H1 (cell line): ENCODE results near the gene CTTNBP2NL.

Experiments
- CTCF ChIP-seq, 3 experiments: IDR thresholded peaks; 1 replicate in 2 of 3; 2 replicates in 1 of 3; pipeline versions ENCODE4 v1.5.1 to v1.6.1; 2011; ENCODE audit warnings: low read length in 3 of 3, mild to moderate bottlenecking in 3 of 3, inconsistent platforms in 2 of 3, low read depth in 1 of 3, moderate library complexity in 1 of 3; ENCODE audit not compliant: insufficient read depth in 1 of 3; ENCODE audit errors: control extremely low read depth in 1 of 3
- E2F6 ChIP-seq: IDR thresholded peaks from 2 replicates; pipeline ENCODE4 v1.6.1; 2012; ENCODE audit warnings: inconsistent platforms
- POLR2A ChIP-seq, 2 experiments: IDR thresholded peaks; 1 replicate in 1 of 2; 2 replicates in 1 of 2; pipeline ENCODE4 v1.6.1; 2011; ENCODE audit warnings: low read depth in 2 of 2, low read length in 2 of 2, mild to moderate bottlenecking in 2 of 2; ENCODE audit errors: control extremely low read depth in 1 of 2
- USF2 ChIP-seq: IDR thresholded peaks from 2 replicates; pipeline ENCODE4 v1.6.1; 2011; ENCODE audit warnings: low read length, improper control_type of control experiment

GRCh38 chr1:112391603-112391940 lies 4.4 kb upstream of the CTTNBP2NL start:
- TF ChIP-seq POLR2A (IDR thresholded peaks at IDR 0.05; ENCODE audit: control extremely low read depth in 1 of 2, low read depth in 2 of 2, low read length in 2 of 2) (no peak), USF2 (no peak), E2F6 (no peak), CTCF (IDR thresholded peaks at IDR 0.05; ENCODE audit: control extremely low read depth in 1 of 3, insufficient read depth in 1 of 3, low read depth in 1 of 3, low read length in 3 of 3) (no peak)
